Measurements from ENCODE around the gene CPLANE2. TPM values are rescaled to one million over a fixed set of nuclear protein-coding genes. Genes with fewer than 3 reads are reported as not detected.

The CPLANE2 gene
- total RNA-seq, 4 donors from 2014 or later: 6.6 to 45.8 (median 11.0) TPM

GRCh38 chr1:16276302-16277030, 39.5 kb upstream of the CPLANE2 start:
- H3K9me3 ChIP-seq: no peaks in the 10 kb centered on the region
- WGBS, 2 donors (ENCODE audit: low coverage in 1 of 2): 91 to 95% methylated on average over 2 to 6 of the region's 6 CpGs
- ATAC-seq: no peak
- no peak for TF ChIP-seq CTCF (IDR thresholded peaks at IDR 0.05)
- no peak for TF ChIP-seq POLR2A (IDR thresholded peaks at IDR 0.05)
- no peak for TF ChIP-seq EP300 (IDR thresholded peaks at IDR 0.05)
- no peak for TF ChIP-seq POLR2AphosphoS5 (IDR thresholded peaks at IDR 0.05)
- H3K36me3 ChIP-seq: peaks cover 0 to 12% of the 10 kb centered on the region in 2 donors
- H3K4me3 ChIP-seq: no peak overlapping the region
- no peak overlapping the region for H3K27ac ChIP-seq
- no peaks in the 10 kb centered on the region for H3K27me3 ChIP-seq
- peaks cover 0 to 9% (median 0%) of the 10 kb centered on the region in 3 donors for H3K4me1 ChIP-seq

GRCh38 chr1:16275591-16275990, 38.6 kb upstream of the CPLANE2 start:
- Histone ChIP-seq H3K27me3 (no peaks in the 10 kb centered on the region), H3K4me1 (peaks cover 0 to 9% (median 0%) of the 10 kb centered on the region in 3 donors), H3K36me3 (peaks cover 0 to 12% of the 10 kb centered on the region in 2 donors), H3K9me3 (no peaks in the 10 kb centered on the region), H3K27ac (no peak overlapping the region), H3K4me3 (no peak overlapping the region)
- no peak for ATAC-seq
- whole genome bisulfite sequencing, 2 donors (ENCODE audit: low coverage in 1 of 2): 80 to 87% methylated on average over 7 of the region's 7 CpGs
- no peak for TF ChIP-seq POLR2AphosphoS5 (IDR thresholded peaks at IDR 0.05)
- no peak for TF ChIP-seq POLR2A (IDR thresholded peaks at IDR 0.05)

- H3K4me1 ChIP-seq: peaks cover 0 to 43% (median 7%) of the 10 kb centered on the region in 3 donors
Observed at GRCh38 chr1:16267690-16268180, 30.8 kb upstream of the CPLANE2 start.

GRCh38 chr1:16266411-16267118, 29.6 kb upstream of the CPLANE2 start:
- H3K4me3 ChIP-seq: no peak overlapping the region
- no peak for ATAC-seq
- H3K27me3 ChIP-seq: no peaks in the 10 kb centered on the region
- no peak overlapping the region for H3K27ac ChIP-seq
- H3K36me3 ChIP-seq: no peaks in the 10 kb centered on the region
- no peak for TF ChIP-seq CTCF (IDR thresholded peaks at IDR 0.05)
- TF ChIP-seq POLR2A (IDR thresholded peaks at IDR 0.05): no peak
- no peak for TF ChIP-seq EP300 (IDR thresholded peaks at IDR 0.05)
- no peak for TF ChIP-seq POLR2AphosphoS5 (IDR thresholded peaks at IDR 0.05)
- H3K4me1 ChIP-seq: peaks cover 0 to 43% (median 7%) of the 10 kb centered on the region in 3 donors
- WGBS, 2 donors (ENCODE audit: low coverage in 1 of 2): 72 to 79% methylated on average over 4 of the region's 4 CpGs
- no peaks in the 10 kb centered on the region for H3K9me3 ChIP-seq

More at GRCh38 chr1:16267690-16268180, 30.8 kb upstream of the CPLANE2 start:
- no peak for TF ChIP-seq CTCF (IDR thresholded peaks at IDR 0.05)
- no peak for TF ChIP-seq EP300 (IDR thresholded peaks at IDR 0.05)
- TF ChIP-seq POLR2AphosphoS5 (IDR thresholded peaks at IDR 0.05): no peak
- no peak for TF ChIP-seq POLR2A (IDR thresholded peaks at IDR 0.05)
- no peak overlapping the region for H3K4me3 ChIP-seq
- H3K27ac ChIP-seq: no peak overlapping the region
- peaks cover 0 to 3% of the 10 kb centered on the region in 2 donors for H3K36me3 ChIP-seq
- no peaks in the 10 kb centered on the region for H3K27me3 ChIP-seq
- no peak for ATAC-seq
- no peaks in the 10 kb centered on the region for H3K9me3 ChIP-seq

GRCh38 chr1:16262067-16262466, 25.1 kb upstream of the CPLANE2 start:
- Histone ChIP-seq H3K36me3 (no peaks in the 10 kb centered on the region), H3K4me1 (peaks cover 0 to 27% (median 4%) of the 10 kb centered on the region in 3 donors), H3K9me3 (no peaks in the 10 kb centered on the region), H3K27ac (no peak overlapping the region), H3K4me3 (no peak overlapping the region), H3K27me3 (no peaks in the 10 kb centered on the region)
- TF ChIP-seq POLR2A (IDR thresholded peaks at IDR 0.05): no peak
- no peak for TF ChIP-seq POLR2AphosphoS5 (IDR thresholded peaks at IDR 0.05)
- no peak for TF ChIP-seq CTCF (IDR thresholded peaks at IDR 0.05)
- no peak for TF ChIP-seq EP300 (IDR thresholded peaks at IDR 0.05)
- WGBS, 2 donors (ENCODE audit: low coverage in 1 of 2): 71% methylated on average over 1 of the region's 1 CpG; no CpG with 5 or more reads in 1 of the 2 donors
- ATAC-seq: no peak

Data from gastroesophageal sphincter (tissue), 4 donors.